LNCaP clone FGC (cell line): ENCODE measurements around the gene CCDC167.

Experiments
- DNase-seq: peaks from one replicate; pipeline ENCODE4 v3.0.0-alpha.2; 2011; ENCODE audit warnings: low read depth
- H3K4me3 ChIP-seq: 2 replicates; pipeline ENCODE4 v1.5.1; 2011; ENCODE audit warnings: mild to moderate bottlenecking, low read depth, low read length, control low read depth
- TF ChIP-seq, protein P1 (sequence below): IDR thresholded peaks from 2 replicates; pipeline ENCODE4 v1.5.1; 2012; ENCODE audit warnings: mild to moderate bottlenecking; ENCODE audit not compliant: control insufficient read depth, insufficient read depth; ENCODE audit errors: extremely low read depth

Gene CCDC167

DNA sequence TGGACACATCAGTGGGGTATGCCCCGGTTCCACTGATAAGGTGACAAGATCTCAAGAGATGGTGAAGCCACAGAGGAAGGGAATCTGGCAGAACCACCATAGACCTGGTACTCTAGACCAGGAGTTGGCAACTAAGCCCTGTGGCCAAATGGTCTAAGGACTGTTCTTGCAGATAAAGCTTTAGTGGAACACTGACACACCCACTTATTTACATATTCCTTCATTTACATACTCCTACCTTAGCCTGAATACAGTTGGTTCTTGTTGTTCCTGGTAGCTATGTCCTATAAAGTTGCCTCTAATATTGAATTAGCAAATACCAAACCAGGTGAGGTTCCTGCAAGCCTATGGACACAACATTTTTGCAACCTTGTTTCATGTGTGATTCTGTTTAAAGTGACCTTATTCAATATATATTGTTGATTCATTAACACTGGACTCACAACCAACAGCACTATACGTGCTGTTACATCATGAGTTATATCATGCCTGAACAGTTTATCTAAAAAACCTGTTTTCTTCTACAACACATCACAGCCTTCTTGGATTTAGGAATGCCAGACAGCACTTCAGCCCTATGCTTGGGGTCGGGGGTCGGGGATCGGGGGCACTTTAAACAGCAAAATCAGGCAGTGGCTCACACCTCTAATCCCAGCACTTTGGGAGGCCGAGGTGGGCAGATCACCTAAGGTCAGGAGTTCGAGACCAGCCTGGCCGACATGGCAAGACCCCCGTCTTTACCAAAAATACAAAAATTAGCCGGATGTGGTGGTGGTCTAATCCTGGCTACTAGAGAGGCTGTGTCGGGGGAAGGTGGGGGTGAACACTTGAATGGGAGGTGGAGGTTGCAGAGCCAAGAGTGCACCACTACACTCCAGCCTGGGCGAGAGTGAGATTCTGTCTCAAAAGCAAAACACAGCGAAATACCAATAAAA, 2.5 kb downstream of the CCDC167 start:
- TF ChIP-seq, protein P1, sequence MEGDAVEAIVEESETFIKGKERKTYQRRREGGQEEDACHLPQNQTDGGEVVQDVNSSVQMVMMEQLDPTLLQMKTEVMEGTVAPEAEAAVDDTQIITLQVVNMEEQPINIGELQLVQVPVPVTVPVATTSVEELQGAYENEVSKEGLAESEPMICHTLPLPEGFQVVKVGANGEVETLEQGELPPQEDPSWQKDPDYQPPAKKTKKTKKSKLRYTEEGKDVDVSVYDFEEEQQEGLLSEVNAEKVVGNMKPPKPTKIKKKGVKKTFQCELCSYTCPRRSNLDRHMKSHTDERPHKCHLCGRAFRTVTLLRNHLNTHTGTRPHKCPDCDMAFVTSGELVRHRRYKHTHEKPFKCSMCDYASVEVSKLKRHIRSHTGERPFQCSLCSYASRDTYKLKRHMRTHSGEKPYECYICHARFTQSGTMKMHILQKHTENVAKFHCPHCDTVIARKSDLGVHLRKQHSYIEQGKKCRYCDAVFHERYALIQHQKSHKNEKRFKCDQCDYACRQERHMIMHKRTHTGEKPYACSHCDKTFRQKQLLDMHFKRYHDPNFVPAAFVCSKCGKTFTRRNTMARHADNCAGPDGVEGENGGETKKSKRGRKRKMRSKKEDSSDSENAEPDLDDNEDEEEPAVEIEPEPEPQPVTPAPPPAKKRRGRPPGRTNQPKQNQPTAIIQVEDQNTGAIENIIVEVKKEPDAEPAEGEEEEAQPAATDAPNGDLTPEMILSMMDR = no peak
- H3K4me3 ChIP-seq = no peak overlapping the region
- DNase-seq = peak; percentile 27

DNA sequence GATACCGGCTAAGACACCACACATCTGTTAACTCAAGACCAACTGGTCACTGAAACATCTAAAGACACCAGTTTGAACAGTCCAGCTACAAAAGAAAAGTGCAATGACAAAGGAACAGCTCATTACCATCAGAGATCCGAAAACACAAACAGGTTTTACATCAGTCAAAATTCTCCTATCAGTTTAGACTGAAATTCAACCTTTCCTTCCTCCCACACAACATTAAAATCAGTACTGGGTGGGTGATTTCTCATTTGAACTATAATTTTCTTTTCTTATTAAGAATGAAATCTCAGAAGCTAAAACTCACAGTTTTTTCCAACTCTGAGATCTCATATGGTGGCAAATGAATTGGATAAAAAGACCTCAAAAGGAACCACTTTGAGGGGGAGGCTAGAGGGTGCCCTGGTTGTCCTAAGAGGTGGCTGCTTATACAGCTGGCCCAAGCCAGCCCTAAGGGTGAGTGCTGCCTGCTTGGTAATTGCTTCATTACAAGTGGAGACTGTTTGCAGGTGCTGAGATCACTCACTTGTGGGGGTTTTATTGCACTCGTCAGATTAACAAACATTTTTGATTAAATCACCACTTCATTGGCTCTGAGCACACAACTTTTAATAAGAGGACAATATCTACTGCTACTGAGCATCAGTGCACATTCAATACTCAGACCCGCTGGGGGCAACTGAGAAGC, 4.3 kb downstream of the CCDC167 start:
- no peak overlapping the region for H3K4me3 ChIP-seq
- DNase-seq = no peak
- TF ChIP-seq, protein P1 = no peak

DNA sequence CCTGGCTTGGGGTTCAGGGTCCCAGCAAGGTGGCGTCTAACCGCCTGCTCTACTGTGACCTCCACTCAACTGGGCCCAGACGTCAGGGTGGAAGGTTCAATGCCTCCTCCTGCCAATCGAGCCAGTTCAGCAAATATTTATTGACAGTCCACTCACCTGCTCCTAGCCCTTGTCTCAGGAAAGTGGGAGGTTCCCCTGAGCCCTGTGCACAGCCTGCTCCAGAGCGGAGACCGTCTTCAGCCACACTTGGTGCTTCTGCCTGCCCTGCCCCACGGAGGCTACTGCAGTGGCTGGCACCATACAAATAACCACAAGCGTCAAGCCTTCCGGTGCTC, 6.1 kb downstream of the CCDC167 start:
- H3K4me3 ChIP-seq = no peak overlapping the region
- no peak for DNase-seq
- TF ChIP-seq, protein P1 = no peak

DNA sequence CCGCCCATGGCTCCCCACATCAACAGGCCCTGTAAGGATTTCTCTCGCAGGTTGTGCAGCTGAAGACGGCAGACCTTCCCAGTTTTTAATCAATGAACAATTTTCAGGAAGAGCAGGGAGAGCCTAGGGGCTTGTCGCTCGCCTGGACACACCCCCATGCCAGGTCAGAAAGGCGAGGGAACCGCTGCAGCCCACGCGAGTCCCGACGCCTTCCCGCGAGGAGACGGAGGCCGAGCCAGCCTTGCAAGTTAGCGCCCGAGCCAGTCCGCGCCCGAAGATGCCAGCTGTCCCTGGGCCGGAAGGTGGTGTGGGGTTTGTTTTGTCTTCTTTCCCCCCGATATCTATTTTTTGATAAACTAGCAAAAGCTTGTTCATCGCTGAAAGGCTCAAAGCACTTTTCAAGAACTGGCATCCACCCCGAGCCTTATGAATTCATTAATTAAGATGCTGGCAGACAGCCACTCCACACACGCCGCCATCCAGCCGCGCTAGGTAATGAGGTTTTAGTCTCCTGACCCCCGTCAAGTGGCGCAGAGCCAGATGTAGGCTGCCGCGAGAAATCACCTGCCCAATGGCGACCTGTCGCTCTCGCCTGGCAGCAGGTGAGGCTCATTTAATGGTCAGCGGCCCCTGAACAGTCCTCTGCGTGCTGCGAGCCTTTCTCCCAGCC, 6.6 kb downstream of the CCDC167 start:
- TF ChIP-seq, protein P1 = no peak
- no peak overlapping the region for H3K4me3 ChIP-seq
- DNase-seq = no peak

DNA sequence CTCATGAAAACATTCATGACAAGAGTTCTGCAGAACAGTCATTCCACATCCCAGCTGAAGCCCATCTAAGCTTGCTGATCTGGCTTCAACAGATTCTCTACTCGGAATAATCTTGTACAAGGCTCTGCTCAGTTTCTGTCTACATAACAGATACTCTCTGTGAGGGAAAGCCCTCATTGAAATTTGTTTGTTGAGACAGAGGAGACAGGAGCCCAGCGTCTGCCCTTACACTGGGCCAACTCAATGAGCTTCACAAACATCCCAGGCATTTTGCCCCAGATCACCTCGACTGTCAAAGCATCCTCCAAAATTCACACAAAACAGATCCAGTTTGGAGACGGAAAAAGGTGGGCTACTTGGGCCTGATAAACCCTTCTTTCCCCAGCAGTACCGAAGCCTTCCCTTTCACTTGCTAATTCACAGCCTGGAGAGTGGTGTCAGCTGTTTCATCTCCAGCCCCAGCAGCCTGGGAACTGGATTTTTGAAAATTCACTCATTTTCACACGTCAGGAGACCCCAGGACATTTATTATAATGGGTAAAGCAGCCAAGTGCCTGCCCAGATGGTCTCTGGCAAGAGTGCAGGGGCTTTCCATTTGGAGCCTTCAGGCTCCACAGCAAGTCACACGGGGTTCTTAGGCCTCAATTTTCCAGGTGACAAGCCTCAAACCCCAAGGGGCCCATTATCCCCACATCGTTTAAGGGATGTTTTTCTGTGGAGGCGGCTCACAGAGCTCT, 7.3 kb downstream of the CCDC167 start:
- TF ChIP-seq, protein P1 = no peak
- no peak overlapping the region for H3K4me3 ChIP-seq
- no peak for DNase-seq

DNA sequence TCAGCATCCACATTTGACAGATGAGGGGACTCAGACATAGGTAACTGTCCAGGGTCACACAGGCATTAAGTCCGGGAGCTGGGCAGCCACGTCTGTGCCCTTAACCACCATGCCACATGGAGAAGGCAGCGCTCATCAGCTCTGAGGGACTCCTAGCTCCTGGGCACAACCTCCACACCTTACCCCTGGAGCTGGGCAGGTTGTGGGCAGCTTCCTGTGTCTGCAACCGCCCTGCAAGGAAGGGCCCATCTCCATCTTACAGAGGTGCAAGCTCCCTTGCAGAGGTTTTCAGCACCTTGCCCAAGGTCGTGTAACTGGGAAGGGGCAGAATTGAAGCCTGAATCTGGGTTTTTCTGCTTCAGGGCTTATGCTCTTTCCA, 7.9 kb downstream of the CCDC167 start:
- TF ChIP-seq, protein P1 = no peak
- no peak for DNase-seq
- H3K4me3 ChIP-seq = no peak overlapping the region
